Upper lobe of right lung (tissue), 1 donor: Measurements from ENCODE around the gene INO80. TPM values are rescaled to one million over a fixed set of nuclear protein-coding genes. Genes with fewer than 3 reads are reported as not detected.

ENCODE experiments used
- ATAC-seq: fragments of 200-7000 bp; cut with Tn5 transposase; one replicate; pipeline ENCODE4 v1.9.1; 2020; ENCODE audit warnings: mild to moderate bottlenecking, moderate library complexity
- DNase-seq: peaks from one replicate; pipeline ENCODE4 v3.0.0-alpha.2; 2020
- H3K27ac ChIP-seq: fragments of 200-600 bp; one replicate; pipeline ENCODE4 v1.8.0; 2022
- H3K27me3 ChIP-seq: fragments of 200-600 bp; one replicate; pipeline ENCODE4 v1.8.0; 2022; ENCODE audit warnings: mild to moderate bottlenecking
- H3K36me3 ChIP-seq: fragments of 200-600 bp; one replicate; pipeline ENCODE4 v1.8.0; 2022
- H3K4me1 ChIP-seq: fragments of 200-600 bp; one replicate; pipeline ENCODE4 v1.8.0; 2022
- H3K4me3 ChIP-seq: fragments of 200-600 bp; one replicate; pipeline ENCODE4 v1.8.0; 2022; ENCODE audit warnings: mild to moderate bottlenecking
- H3K9me3 ChIP-seq: fragments of 200-600 bp; one replicate; pipeline ENCODE4 v1.8.0; 2022
- intact Hi-C: fragments of 100-400 bp; cut with DNase I; formaldehyde crosslinking; loops from one replicate; pipeline ENCODE4 v1.11.0; 2022
- total RNA-seq: library from RNA; stranded (reverse); fragmentation: NEBNext Ultra II Directional; extraction: Animal tissue kit (Norgen Biotek cat#: 25700); gene quantifications from one replicate; pipeline ENCODE4 v1.2.1, GENCODE V29; 2021
- TF ChIP-seq, protein P1 (sequence below): fragments of 200-600 bp; IDR thresholded peaks from one replicate; pipeline ENCODE4 v1.8.0; 2022; ENCODE audit warnings: antibody characterized with exemption
- donor health status: DM: no; HTN: yes; CAD: no; lungs with severe emphysema.

INO80 gene
- total RNA-seq, 1 donor from 2014 or later: 35.6 TPM

DNA sequence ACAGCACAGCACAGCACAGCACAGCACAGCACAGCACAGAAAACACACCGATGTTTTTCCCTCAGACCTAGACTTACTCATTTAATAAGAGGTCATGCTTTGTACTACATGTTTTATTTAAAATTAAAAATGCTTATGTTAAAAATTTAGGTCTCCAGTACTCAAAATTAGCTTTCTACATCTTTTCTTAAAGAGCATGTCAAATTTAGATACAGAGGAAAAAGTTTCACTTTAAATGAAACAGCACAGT lies 84.1 kb downstream of the INO80 start:
- Histone ChIP-seq H3K36me3 (peaks cover 28% of the 10 kb centered on the region), H3K9me3 (no peaks in the 10 kb centered on the region), H3K4me1 (no peaks in the 10 kb centered on the region), H3K4me3 (no peak overlapping the region), H3K27me3 (no peaks in the 10 kb centered on the region), H3K27ac (no peak overlapping the region)
- ATAC-seq (no peak), DNase-seq (no peak)
- TF ChIP-seq, protein P1, sequence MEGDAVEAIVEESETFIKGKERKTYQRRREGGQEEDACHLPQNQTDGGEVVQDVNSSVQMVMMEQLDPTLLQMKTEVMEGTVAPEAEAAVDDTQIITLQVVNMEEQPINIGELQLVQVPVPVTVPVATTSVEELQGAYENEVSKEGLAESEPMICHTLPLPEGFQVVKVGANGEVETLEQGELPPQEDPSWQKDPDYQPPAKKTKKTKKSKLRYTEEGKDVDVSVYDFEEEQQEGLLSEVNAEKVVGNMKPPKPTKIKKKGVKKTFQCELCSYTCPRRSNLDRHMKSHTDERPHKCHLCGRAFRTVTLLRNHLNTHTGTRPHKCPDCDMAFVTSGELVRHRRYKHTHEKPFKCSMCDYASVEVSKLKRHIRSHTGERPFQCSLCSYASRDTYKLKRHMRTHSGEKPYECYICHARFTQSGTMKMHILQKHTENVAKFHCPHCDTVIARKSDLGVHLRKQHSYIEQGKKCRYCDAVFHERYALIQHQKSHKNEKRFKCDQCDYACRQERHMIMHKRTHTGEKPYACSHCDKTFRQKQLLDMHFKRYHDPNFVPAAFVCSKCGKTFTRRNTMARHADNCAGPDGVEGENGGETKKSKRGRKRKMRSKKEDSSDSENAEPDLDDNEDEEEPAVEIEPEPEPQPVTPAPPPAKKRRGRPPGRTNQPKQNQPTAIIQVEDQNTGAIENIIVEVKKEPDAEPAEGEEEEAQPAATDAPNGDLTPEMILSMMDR: no peak
- intact Hi-C loops: no loop called here

GRCh38 chr15:41031232-41032078 lies 84.6 kb downstream of the INO80 start:
- Histone ChIP-seq H3K4me1 (no peaks in the 10 kb centered on the region), H3K36me3 (peaks cover 34% of the 10 kb centered on the region), H3K27me3 (no peaks in the 10 kb centered on the region), H3K4me3 (no peak overlapping the region), H3K27ac (no peak overlapping the region), H3K9me3 (no peaks in the 10 kb centered on the region)
- no peak for ATAC-seq
- TF ChIP-seq, protein P1: no peak
- DNase-seq: no peak
- intact Hi-C loops: no loop called here

- no peak overlapping the region for H3K27ac ChIP-seq
- no peak for ATAC-seq
- H3K27me3 ChIP-seq: no peaks in the 10 kb centered on the region
- H3K4me3 ChIP-seq: no peak overlapping the region
- intact Hi-C loops: no loop called here
- H3K9me3 ChIP-seq: no peaks in the 10 kb centered on the region
- DNase-seq: no peak
- H3K4me1 ChIP-seq: peaks cover 12% of the 10 kb centered on the region
- H3K36me3 ChIP-seq: peaks cover 45% of the 10 kb centered on the region
- TF ChIP-seq, protein P1: no peak
Observed at GRCh38 chr15:41028853-41029252, 87.2 kb downstream of the INO80 start.

DNA sequence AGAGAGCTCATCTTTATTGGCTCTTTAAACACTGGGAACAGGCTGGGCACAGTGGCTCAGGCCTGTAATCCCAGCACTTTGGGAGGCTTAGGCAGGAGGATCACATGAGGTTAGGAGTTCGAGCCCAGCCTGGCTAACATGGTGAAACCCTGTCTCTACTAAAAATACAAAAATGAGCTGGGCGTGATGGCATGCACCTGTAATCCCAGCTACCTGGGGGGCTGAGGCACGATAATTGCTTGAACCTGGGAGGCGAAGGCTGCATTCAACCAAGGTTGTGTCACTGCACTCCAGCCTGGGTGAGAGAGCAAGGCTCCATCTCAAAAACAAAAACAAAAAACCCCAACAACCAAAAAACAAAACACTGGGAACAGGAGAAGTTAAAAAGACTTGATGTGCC lies 90.7 kb downstream of the INO80 start:
- H3K4me1 ChIP-seq: peaks cover 17% of the 10 kb centered on the region
- intact Hi-C loops: no loop called here
- peak overlapping the region; percentile 43 for H3K27ac ChIP-seq
- no peaks in the 10 kb centered on the region for H3K27me3 ChIP-seq
- ATAC-seq (no peak), DNase-seq (no peak)
- TF ChIP-seq, protein P1: no peak
- H3K9me3 ChIP-seq: no peaks in the 10 kb centered on the region
- H3K4me3 ChIP-seq: no peak overlapping the region
- H3K36me3 ChIP-seq: peaks cover 40% of the 10 kb centered on the region

DNA sequence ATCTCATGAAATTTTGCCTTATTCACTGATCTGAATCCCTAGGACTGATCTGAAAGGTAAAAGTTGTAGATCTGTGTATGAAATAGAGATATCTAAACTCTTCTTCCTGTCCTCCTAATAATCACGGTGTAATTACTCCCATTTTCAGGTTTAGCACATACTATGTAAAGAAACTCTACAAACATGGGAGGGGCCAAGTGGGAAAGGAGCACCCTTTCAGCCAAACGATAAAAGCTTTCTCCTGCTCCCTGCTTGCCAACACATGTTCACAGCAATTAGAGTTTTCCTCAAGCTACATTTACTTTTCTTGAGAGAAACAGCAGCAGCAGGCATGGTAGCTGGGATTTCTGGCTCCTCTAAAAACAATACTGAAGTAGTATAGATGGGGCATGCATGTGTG lies 91.2 kb downstream of the INO80 start:
- H3K4me1 ChIP-seq: peaks cover 22% of the 10 kb centered on the region
- H3K4me3 ChIP-seq: no peak overlapping the region
- TF ChIP-seq, protein P1: no peak
- ATAC-seq: peak; percentile 42
- no peaks in the 10 kb centered on the region for H3K9me3 ChIP-seq
- H3K27ac ChIP-seq: peak overlapping the region; percentile 43
- H3K36me3 ChIP-seq: peaks cover 42% of the 10 kb centered on the region
- intact Hi-C loops: loop anchor here (5.0 kb wide), 1 partner anchor 123 kb away; no protein-coding TSS in a partner anchor
- no peaks in the 10 kb centered on the region for H3K27me3 ChIP-seq
- no peak for DNase-seq
